Measurements from ENCODE around the gene PHACTR1.

The PHACTR1 gene

GRCh38 chr6:13071550-13072345 lies 355.2 kb downstream of the PHACTR1 start:
- Histone ChIP-seq H3K27ac (ENCODE audit: low read length) (no peak overlapping the region), H3K4me3 (ENCODE audit: low read length) (no peak overlapping the region), H3K4me1 (ENCODE audit: control insufficient read depth, insufficient read depth, low read length) (no peaks in the 10 kb centered on the region), H3K9me3 (ENCODE audit: control insufficient read depth, insufficient read depth, low read length) (no peaks in the 10 kb centered on the region), H3K27me3 (ENCODE audit: control insufficient read depth, insufficient read depth, low read length) (no peaks in the 10 kb centered on the region), H3K36me3 (ENCODE audit: control insufficient read depth, insufficient read depth, low read length) (no peaks in the 10 kb centered on the region)
- DNase-seq (ENCODE audit: low read depth, low spot score) = no peak
- no CpG with 5 or more reads among the region's 6 CpGs for WGBS (ENCODE audit: insufficient coverage, insufficient read length)

GRCh38 chr6:13072686-13073347 lies 356.2 kb downstream of the PHACTR1 start:
- DNase-seq (ENCODE audit: low read depth, low spot score) = no peak
- Histone ChIP-seq H3K27ac (ENCODE audit: low read length) (no peak overlapping the region), H3K36me3 (ENCODE audit: control insufficient read depth, insufficient read depth, low read length) (no peaks in the 10 kb centered on the region), H3K4me1 (ENCODE audit: control insufficient read depth, insufficient read depth, low read length) (no peaks in the 10 kb centered on the region), H3K9me3 (ENCODE audit: control insufficient read depth, insufficient read depth, low read length) (no peaks in the 10 kb centered on the region), H3K4me3 (ENCODE audit: low read length) (no peak overlapping the region), H3K27me3 (ENCODE audit: control insufficient read depth, insufficient read depth, low read length) (no peaks in the 10 kb centered on the region)
- 100% methylated on average over 1 of the region's 5 CpGs for WGBS (ENCODE audit: insufficient coverage, insufficient read length)

- Histone ChIP-seq H3K27me3 (ENCODE audit: control insufficient read depth, insufficient read depth, low read length) (no peaks in the 10 kb centered on the region), H3K4me3 (ENCODE audit: low read length) (no peak overlapping the region), H3K4me1 (ENCODE audit: control insufficient read depth, insufficient read depth, low read length) (peaks cover 1% of the 10 kb centered on the region; the same call in 1 of the 2 replicates), H3K36me3 (ENCODE audit: control insufficient read depth, insufficient read depth, low read length) (no peaks in the 10 kb centered on the region), H3K27ac (ENCODE audit: low read length) (no peak overlapping the region), H3K9me3 (ENCODE audit: control insufficient read depth, insufficient read depth, low read length) (no peaks in the 10 kb centered on the region)
- no peak for DNase-seq (ENCODE audit: low read depth, low spot score)
- WGBS (ENCODE audit: insufficient coverage, insufficient read length) = 100% methylated on average over 1 of the region's 3 CpGs
Measured at GRCh38 chr6:13074415-13075140, 358.0 kb downstream of the PHACTR1 start.

- no peak overlapping the region for H3K27ac ChIP-seq (ENCODE audit: low read length)
- no peaks in the 10 kb centered on the region for H3K9me3 ChIP-seq (ENCODE audit: control insufficient read depth, insufficient read depth, low read length)
- WGBS (ENCODE audit: insufficient coverage, insufficient read length) = no CpG with 5 or more reads among the region's 7 CpGs
- H3K27me3 ChIP-seq (ENCODE audit: control insufficient read depth, insufficient read depth, low read length) = no peaks in the 10 kb centered on the region
- H3K4me1 ChIP-seq (ENCODE audit: control insufficient read depth, insufficient read depth, low read length) = peaks cover 1% of the 10 kb centered on the region; the same call in 1 of the 2 replicates
- no peak for DNase-seq (ENCODE audit: low read depth, low spot score)
- no peaks in the 10 kb centered on the region for H3K36me3 ChIP-seq (ENCODE audit: control insufficient read depth, insufficient read depth, low read length)
- H3K4me3 ChIP-seq (ENCODE audit: low read length) = no peak overlapping the region
Measured at GRCh38 chr6:13075141-13075845, 358.7 kb downstream of the PHACTR1 start.

GRCh38 chr6:13076575-13076974 lies 360.0 kb downstream of the PHACTR1 start:
- peaks cover 1% of the 10 kb centered on the region; the same call in 1 of the 2 replicates for H3K4me1 ChIP-seq (ENCODE audit: control insufficient read depth, insufficient read depth, low read length)
- H3K27ac ChIP-seq (ENCODE audit: low read length) = no peak overlapping the region
- no peak for DNase-seq (ENCODE audit: low read depth, low spot score)
- H3K36me3 ChIP-seq (ENCODE audit: control insufficient read depth, insufficient read depth, low read length) = no peaks in the 10 kb centered on the region
- H3K4me3 ChIP-seq (ENCODE audit: low read length) = no peak overlapping the region
- H3K27me3 ChIP-seq (ENCODE audit: control insufficient read depth, insufficient read depth, low read length) = no peaks in the 10 kb centered on the region
- WGBS (ENCODE audit: insufficient coverage, insufficient read length) = no CpG with 5 or more reads among the region's 3 CpGs
- no peaks in the 10 kb centered on the region for H3K9me3 ChIP-seq (ENCODE audit: control insufficient read depth, insufficient read depth, low read length)

GRCh38 chr6:13077117-13077516 lies 360.6 kb downstream of the PHACTR1 start:
- no CpG with 5 or more reads among the region's 1 CpG for WGBS (ENCODE audit: insufficient coverage, insufficient read length)
- Histone ChIP-seq H3K4me1 (ENCODE audit: control insufficient read depth, insufficient read depth, low read length) (peaks cover 1% of the 10 kb centered on the region; the same call in 1 of the 2 replicates), H3K36me3 (ENCODE audit: control insufficient read depth, insufficient read depth, low read length) (no peaks in the 10 kb centered on the region), H3K27me3 (ENCODE audit: control insufficient read depth, insufficient read depth, low read length) (no peaks in the 10 kb centered on the region), H3K27ac (ENCODE audit: low read length) (no peak overlapping the region), H3K9me3 (ENCODE audit: control insufficient read depth, insufficient read depth, low read length) (no peaks in the 10 kb centered on the region), H3K4me3 (ENCODE audit: low read length) (no peak overlapping the region)
- DNase-seq (ENCODE audit: low read depth, low spot score) = no peak

GRCh38 chr6:13079096-13079723 lies 362.6 kb downstream of the PHACTR1 start:
- no CpG with 5 or more reads among the region's 6 CpGs for WGBS (ENCODE audit: insufficient coverage, insufficient read length)
- DNase-seq (ENCODE audit: low read depth, low spot score) = no peak
- H3K36me3 ChIP-seq (ENCODE audit: control insufficient read depth, insufficient read depth, low read length) = no peaks in the 10 kb centered on the region

GRCh38 chr6:13080462-13081188 lies 364.1 kb downstream of the PHACTR1 start:
- WGBS (ENCODE audit: insufficient coverage, insufficient read length) = no CpG with 5 or more reads among the region's 5 CpGs
- Histone ChIP-seq H3K4me1 (ENCODE audit: control insufficient read depth, insufficient read depth, low read length) (peaks cover 1% of the 10 kb centered on the region; the same call in 1 of the 2 replicates), H3K27me3 (ENCODE audit: control insufficient read depth, insufficient read depth, low read length) (no peaks in the 10 kb centered on the region), H3K36me3 (ENCODE audit: control insufficient read depth, insufficient read depth, low read length) (no peaks in the 10 kb centered on the region), H3K4me3 (ENCODE audit: low read length) (no peak overlapping the region), H3K9me3 (ENCODE audit: control insufficient read depth, insufficient read depth, low read length) (no peaks in the 10 kb centered on the region), H3K27ac (ENCODE audit: low read length) (no peak overlapping the region)
- DNase-seq (ENCODE audit: low read depth, low spot score) = no peak

More at GRCh38 chr6:13079096-13079723, 362.6 kb downstream of the PHACTR1 start:
- Histone ChIP-seq H3K27me3 (ENCODE audit: control insufficient read depth, insufficient read depth, low read length) (no peaks in the 10 kb centered on the region), H3K4me3 (ENCODE audit: low read length) (no peak overlapping the region), H3K27ac (ENCODE audit: low read length) (no peak overlapping the region), H3K9me3 (ENCODE audit: control insufficient read depth, insufficient read depth, low read length) (no peaks in the 10 kb centered on the region), H3K4me1 (ENCODE audit: control insufficient read depth, insufficient read depth, low read length) (peaks cover 1% of the 10 kb centered on the region; the same call in 1 of the 2 replicates)

- H3K36me3 ChIP-seq (ENCODE audit: control insufficient read depth, insufficient read depth, low read length) = no peaks in the 10 kb centered on the region
- H3K27me3 ChIP-seq (ENCODE audit: control insufficient read depth, insufficient read depth, low read length) = no peaks in the 10 kb centered on the region
- WGBS (ENCODE audit: insufficient coverage, insufficient read length) = no CpG with 5 or more reads among the region's 4 CpGs
- H3K4me1 ChIP-seq (ENCODE audit: control insufficient read depth, insufficient read depth, low read length) = peaks cover 1% of the 10 kb centered on the region; the same call in 1 of the 2 replicates
- no peak overlapping the region for H3K27ac ChIP-seq (ENCODE audit: low read length)
- no peaks in the 10 kb centered on the region for H3K9me3 ChIP-seq (ENCODE audit: control insufficient read depth, insufficient read depth, low read length)
- no peak for DNase-seq (ENCODE audit: low read depth, low spot score)
- no peak overlapping the region for H3K4me3 ChIP-seq (ENCODE audit: low read length)
Measured at GRCh38 chr6:13081189-13081563, 364.6 kb downstream of the PHACTR1 start.
